ENCODE measurements around the gene PDLIM1.

- TF ChIP-seq CTCF (IDR thresholded peaks at IDR 0.05) (no peak), POLR2A (IDR thresholded peaks at IDR 0.05) (no peak)
Measured at GRCh38 chr10:95287281-95287680, 3.5 kb downstream of the PDLIM1 start.
